HG02571 (cell line): ENCODE results near the gene ALG13.
"Not testable (repeated sequence)": the region's sequence is repeated elsewhere in the genome, so short reads cannot be mapped to it uniquely, and the experiment has no call there.

ENCODE experiments used
- ATAC-seq: cut with Tn5 transposase; IDR thresholded peaks from one replicate; pipeline ENCODE4 v1.9.1; 2021; ENCODE audit warnings: mild to moderate bottlenecking, moderate library complexity; ENCODE audit not compliant: unreplicated experiment

ALG13 gene

GRCh38 chrX:111680988-111681779 is at the start of gene ALG13:
ALG13 (plus strand) TSS chrX:111681170; CDS start chrX:111681219, 49 bp downstream.
- peak; percentile 97 for ATAC-seq

- ATAC-seq, result no peak
Measured at GRCh38 chrX:111634823-111635729, 45.9 kb upstream of the ALG13 start.

GRCh38 chrX:111641969-111642368 is 39.0 kb upstream of the ALG13 start:
- no peak for ATAC-seq

GRCh38 chrX:111645165-111645564 is 35.8 kb upstream of the ALG13 start:
- ATAC-seq, result not testable (repeated sequence)

- ATAC-seq, result no peak
Measured at GRCh38 chrX:111645607-111646006, 35.4 kb upstream of the ALG13 start.

GRCh38 chrX:111646515-111646914 is 34.5 kb upstream of the ALG13 start:
- no peak for ATAC-seq

GRCh38 chrX:111648802-111649201 is 32.2 kb upstream of the ALG13 start:
- ATAC-seq, result no peak

- ATAC-seq, result no peak
Measured at GRCh38 chrX:111649638-111650037, 31.3 kb upstream of the ALG13 start.

- no peak for ATAC-seq
Measured at GRCh38 chrX:111650845-111651244, 30.1 kb upstream of the ALG13 start.

- no peak for ATAC-seq
Measured at GRCh38 chrX:111652719-111653118, 28.3 kb upstream of the ALG13 start.

- ATAC-seq, result no peak
Measured at GRCh38 chrX:111661241-111661640, 19.7 kb upstream of the ALG13 start.

- no peak for ATAC-seq
Measured at GRCh38 chrX:111662292-111662691, 18.7 kb upstream of the ALG13 start.

GRCh38 chrX:111671668-111672067 is 9.3 kb upstream of the ALG13 start:
- ATAC-seq, result no peak

- no peak for ATAC-seq
Measured at GRCh38 chrX:111687305-111687704, 6.3 kb downstream of the ALG13 start.

- no peak for ATAC-seq
Measured at GRCh38 chrX:111695297-111695880, 14.4 kb downstream of the ALG13 start.

- no peak for ATAC-seq
Measured at GRCh38 chrX:111719426-111720210, 38.6 kb downstream of the ALG13 start.

- no peak for ATAC-seq
Measured at GRCh38 chrX:111728096-111728495, 47.1 kb downstream of the ALG13 start.

GRCh38 chrX:111731351-111731750 is 50.4 kb downstream of the ALG13 start:
- no peak for ATAC-seq

- no peak for ATAC-seq
Measured at GRCh38 chrX:111736571-111736970, 55.6 kb downstream of the ALG13 start.

- ATAC-seq, result no peak
Measured at GRCh38 chrX:111742018-111742417, 61.0 kb downstream of the ALG13 start.

- ATAC-seq, result no peak
Measured at GRCh38 chrX:111743316-111743715, 62.3 kb downstream of the ALG13 start.
